Fibroblast of skin of right quadriceps (primary cell): ENCODE results near the gene C19orf53.

ENCODE experiments used
- DNase-seq: peaks from one replicate; pipeline ENCODE4 v3.0.0-alpha.2; 2013

Gene C19orf53

GRCh38 chr19:13827656-13828055 lies 53.4 kb downstream of the C19orf53 start:
- DNase-seq: no peak
